Progenitor cell of endocrine pancreas (in vitro differentiated cells): Measurements from ENCODE around the gene TAAR6. TPM values are rescaled to one million over a fixed set of nuclear protein-coding genes. Genes with fewer than 3 reads are reported as not detected.

ENCODE experiments used
- DNase-seq: peaks from one replicate; pipeline ENCODE4 v3.0.0; 2021; ENCODE audit warnings: low spot score; ENCODE audit not compliant: unreplicated experiment
- H3K27ac Mint-ChIP-seq: 2 replicates; pipeline ENCODE4 v1.8.0; 2021; ENCODE audit warnings: mild to moderate bottlenecking, moderate library complexity, mixed read lengths
- H3K27me3 Mint-ChIP-seq: 2 replicates; pipeline ENCODE4 v1.8.0; 2021; ENCODE audit warnings: mixed read lengths
- H3K36me3 Mint-ChIP-seq: 2 replicates; pipeline ENCODE4 v1.8.0; 2022; ENCODE audit warnings: mixed read lengths; ENCODE audit not compliant: insufficient read depth
- H3K4me1 Mint-ChIP-seq: 2 replicates; pipeline ENCODE4 v1.8.0; 2021; ENCODE audit warnings: low read depth, mixed read lengths
- H3K4me3 Mint-ChIP-seq: 2 replicates; pipeline ENCODE4 v1.8.0; 2021; ENCODE audit warnings: low read depth, mild to moderate bottlenecking, moderate library complexity, mixed read lengths
- H3K9me3 Mint-ChIP-seq: 2 replicates; pipeline ENCODE4 v1.8.0; 2021; ENCODE audit warnings: low read depth, mixed read lengths
- CTCF ChIP-seq: fragments of 200-600 bp; sonication (generic); IDR thresholded peaks from one replicate; pipeline ENCODE4 v1.5.0; 2021; ENCODE audit warnings: antibody characterized with exemption, mild to moderate bottlenecking; ENCODE audit not compliant: unreplicated experiment
- long read RNA-seq: library from polyadenylated mRNA; unstranded; transcript quantifications from one replicate; pipeline ENCODE4 v2.0.0, GENCODE V29; 2020
- total RNA-seq: library from RNA; stranded (reverse); gene quantifications from 2 replicates; pipeline ENCODE4 v1.2.1, GENCODE V29; 2021

Gene TAAR6, protein sequence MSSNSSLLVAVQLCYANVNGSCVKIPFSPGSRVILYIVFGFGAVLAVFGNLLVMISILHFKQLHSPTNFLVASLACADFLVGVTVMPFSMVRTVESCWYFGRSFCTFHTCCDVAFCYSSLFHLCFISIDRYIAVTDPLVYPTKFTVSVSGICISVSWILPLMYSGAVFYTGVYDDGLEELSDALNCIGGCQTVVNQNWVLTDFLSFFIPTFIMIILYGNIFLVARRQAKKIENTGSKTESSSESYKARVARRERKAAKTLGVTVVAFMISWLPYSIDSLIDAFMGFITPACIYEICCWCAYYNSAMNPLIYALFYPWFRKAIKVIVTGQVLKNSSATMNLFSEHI
- total RNA-seq: not detected in 2 replicates
- long read RNA-seq: 0 reads

- peaks cover 17% of the 10 kb centered on the region for H3K27me3 Mint-ChIP-seq
- H3K9me3 Mint-ChIP-seq: no peaks in the 10 kb centered on the region
- no peak for DNase-seq
- no peaks in the 10 kb centered on the region for H3K4me1 Mint-ChIP-seq
- H3K4me3 Mint-ChIP-seq: no peak within 1 kb of the TSS
- no peak within 1 kb of the TSS for H3K27ac Mint-ChIP-seq
- H3K36me3 Mint-ChIP-seq: peaks cover 2% of the 10 kb centered on the region
- no peak for TF ChIP-seq CTCF
Measured at GRCh38 chr6:132570221-132570777, at the start of gene TAAR6. TSS of gene TAAR6 (plus strand) at chr6:132570322. CDS start at chr6:132570322, 0 bp downstream.

GRCh38 chr6:132520953-132521352 is 49.2 kb upstream of the TAAR6 start:
- no peak overlapping the region for H3K27ac Mint-ChIP-seq
- H3K4me3 Mint-ChIP-seq: no peak overlapping the region
- no peaks in the 10 kb centered on the region for H3K36me3 Mint-ChIP-seq
- no peak for TF ChIP-seq CTCF
- H3K9me3 Mint-ChIP-seq: no peaks in the 10 kb centered on the region
- H3K27me3 Mint-ChIP-seq: peaks cover 4% of the 10 kb centered on the region
- no peaks in the 10 kb centered on the region for H3K4me1 Mint-ChIP-seq
- no peak for DNase-seq

GRCh38 chr6:132524646-132525045 is 45.5 kb upstream of the TAAR6 start:
- DNase-seq: no peak
- H3K27ac Mint-ChIP-seq: no peak overlapping the region
- TF ChIP-seq CTCF: no peak
- H3K27me3 Mint-ChIP-seq: peaks cover 3% of the 10 kb centered on the region
- H3K4me1 Mint-ChIP-seq: no peaks in the 10 kb centered on the region
- no peaks in the 10 kb centered on the region for H3K36me3 Mint-ChIP-seq
- no peak overlapping the region for H3K4me3 Mint-ChIP-seq
- no peaks in the 10 kb centered on the region for H3K9me3 Mint-ChIP-seq

- Mint-ChIP-seq H3K27ac (no peak overlapping the region), H3K4me1 (no peaks in the 10 kb centered on the region), H3K36me3 (no peaks in the 10 kb centered on the region), H3K27me3 (peaks cover 3% of the 10 kb centered on the region), H3K9me3 (no peaks in the 10 kb centered on the region), H3K4me3 (no peak overlapping the region)
- DNase-seq: no peak
- TF ChIP-seq CTCF: no peak
Measured at GRCh38 chr6:132525866-132526265, 44.3 kb upstream of the TAAR6 start.

DNA sequence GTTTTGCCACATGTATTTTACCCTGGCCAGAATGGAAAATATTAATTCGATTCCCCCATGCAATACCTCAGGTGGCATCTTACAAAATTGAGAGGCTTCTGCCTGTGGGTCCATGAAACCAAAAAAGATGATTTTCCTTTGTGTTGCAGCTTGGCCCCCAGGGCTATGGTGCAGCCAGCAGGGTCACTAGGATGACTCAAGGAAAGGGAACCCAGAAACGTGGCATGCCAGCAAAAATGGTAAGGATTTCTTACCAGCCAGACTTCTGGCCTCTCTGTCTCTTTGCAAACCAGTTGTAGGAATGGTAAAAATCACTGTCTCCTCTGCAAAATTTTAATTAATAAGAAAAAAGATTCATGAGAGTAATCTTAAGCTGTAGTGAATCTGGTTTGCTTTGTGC is 43.7 kb upstream of the TAAR6 start:
- no peaks in the 10 kb centered on the region for H3K36me3 Mint-ChIP-seq
- no peak for TF ChIP-seq CTCF
- H3K4me3 Mint-ChIP-seq: no peak overlapping the region
- H3K27me3 Mint-ChIP-seq: peaks cover 3% of the 10 kb centered on the region
- H3K27ac Mint-ChIP-seq: no peak overlapping the region
- no peaks in the 10 kb centered on the region for H3K4me1 Mint-ChIP-seq
- H3K9me3 Mint-ChIP-seq: no peaks in the 10 kb centered on the region
- DNase-seq: no peak
